Vagina (tissue), 2 donors: Measurements from ENCODE around the gene MS4A18. TPM values are rescaled to one million over a fixed set of nuclear protein-coding genes. Genes with fewer than 3 reads are reported as not detected.
"Not testable (repeated sequence)": the region's sequence is repeated elsewhere in the genome, so short reads cannot be mapped to it uniquely, and the experiment has no call there.

Experiments used
- DNase-seq, 2 donors: peaks; one replicate each; pipeline ENCODE4 v3.0.0-alpha.2; 2017; ENCODE audit errors: extremely low spot score in 2 of 2
- H3K27ac ChIP-seq: fragments of 200-600 bp; sonication (generic); one replicate; pipeline ENCODE4 v1.5.1; 2019
- H3K27me3 ChIP-seq: fragments of 200-600 bp; sonication (generic); one replicate; pipeline ENCODE4 v1.5.1; 2019
- H3K36me3 ChIP-seq, 2 donors: fragments of 200-600 bp; sonication (generic); one replicate each; pipeline ENCODE4 v1.5.1; 2017 to 2019
- H3K4me1 ChIP-seq: fragments of 200-600 bp; sonication (generic); one replicate; pipeline ENCODE4 v1.5.1; 2019
- H3K4me3 ChIP-seq, 2 donors: fragments of 200-600 bp; sonication (generic); 1 replicate in 1 of 2; 2 replicates in 1 of 2; pipeline ENCODE4 v1.5.1; 2016 to 2019
- H3K9me3 ChIP-seq: fragments of 200-600 bp; sonication (generic); one replicate; pipeline ENCODE4 v1.5.1; 2019
- CTCF ChIP-seq, 3 experiments: fragments of 450-650 bp in 2 of 3; fragments of 200-600 bp in 1 of 3; sonication (generic) in 1 of 3; IDR thresholded peaks; one replicate each; pipeline ENCODE4 v1.5.1; 2017 to 2019; ENCODE audit warnings: antibody characterized with exemption in 3 of 3, mild to moderate bottlenecking in 2 of 3, moderate library complexity in 2 of 3
- POLR2A ChIP-seq, 2 donors: fragments of 450-650 bp; IDR thresholded peaks; one replicate each; pipeline ENCODE4 v1.6.1; 2017; ENCODE audit warnings: antibody characterized with exemption in 2 of 2, mild to moderate bottlenecking in 2 of 2, moderate library complexity in 2 of 2
- POLR2AphosphoS5 ChIP-seq, 2 donors: sonication (generic); formaldehyde crosslinking; IDR thresholded peaks; one replicate each; pipeline ENCODE4 v1.9.0; 2017; ENCODE audit warnings: antibody characterized with exemption in 2 of 2, mild to moderate bottlenecking in 2 of 2, low read depth in 1 of 2; ENCODE audit not compliant: insufficient read depth in 1 of 2
- intact Hi-C: fragments of 100-400 bp; cut with DNase I; formaldehyde crosslinking; loops from one replicate; pipeline ENCODE4 v1.15.1; 2023
- total RNA-seq: library from RNA; depleted of rRNA; stranded (reverse); fragments of >200 nt; gene quantifications from one replicate; pipeline ENCODE4 v1.2.3, GENCODE V29; 2016

MS4A18 gene
- total RNA-seq, 1 donor from 2014 or later: not detected

- H3K4me1 ChIP-seq: no peaks in the 10 kb centered on the region
- no peaks in the 10 kb centered on the region for H3K27me3 ChIP-seq
- no peak overlapping the region for H3K4me3 ChIP-seq
- no peaks in the 10 kb centered on the region for H3K36me3 ChIP-seq
- no peak overlapping the region for H3K27ac ChIP-seq
- no peak for DNase-seq
- intact Hi-C loops: no loop called here
- TF ChIP-seq POLR2A (IDR thresholded peaks at IDR 0.05): no peak
- TF ChIP-seq POLR2AphosphoS5 (IDR thresholded peaks at IDR 0.05; ENCODE audit: insufficient read depth in 1 of 2, low read depth in 1 of 2): no peak
- no peak for TF ChIP-seq CTCF (IDR thresholded peaks at IDR 0.05)
- no peaks in the 10 kb centered on the region for H3K9me3 ChIP-seq
These were observed 18.6 kb upstream of the MS4A18 start for GRCh38 chr11:60705895-60706294.

- Histone ChIP-seq H3K36me3 (no peaks in the 10 kb centered on the region), H3K4me1 (no peaks in the 10 kb centered on the region), H3K4me3 (no peak overlapping the region), H3K27me3 (no peaks in the 10 kb centered on the region), H3K9me3 (no peaks in the 10 kb centered on the region), H3K27ac (no peak overlapping the region)
- intact Hi-C loops: no loop called here
- TF ChIP-seq POLR2A (IDR thresholded peaks at IDR 0.05) (no peak), POLR2AphosphoS5 (IDR thresholded peaks at IDR 0.05; ENCODE audit: insufficient read depth in 1 of 2, low read depth in 1 of 2) (no peak), CTCF (IDR thresholded peaks at IDR 0.05) (no peak)
- DNase-seq: peak in 1 of 2 donors; percentile 28
These were observed 17.6 kb upstream of the MS4A18 start for GRCh38 chr11:60706931-60707330.

- Histone ChIP-seq H3K4me3 (no peak overlapping the region), H3K27ac (no peak overlapping the region), H3K36me3 (no peaks in the 10 kb centered on the region), H3K4me1 (no peaks in the 10 kb centered on the region), H3K27me3 (no peaks in the 10 kb centered on the region), H3K9me3 (no peaks in the 10 kb centered on the region)
- DNase-seq: no peak
- TF ChIP-seq CTCF (IDR thresholded peaks at IDR 0.05) (no peak), POLR2AphosphoS5 (IDR thresholded peaks at IDR 0.05; ENCODE audit: insufficient read depth in 1 of 2, low read depth in 1 of 2) (no peak), POLR2A (IDR thresholded peaks at IDR 0.05) (no peak)
- intact Hi-C loops: no loop called here
These were observed 14.0 kb upstream of the MS4A18 start for GRCh38 chr11:60710482-60710881.

GRCh38 chr11:60711276-60711675 lies 13.2 kb upstream of the MS4A18 start:
- no peak for DNase-seq
- no peak for TF ChIP-seq POLR2A (IDR thresholded peaks at IDR 0.05)
- no peaks in the 10 kb centered on the region for H3K36me3 ChIP-seq

GRCh38 chr11:60713423-60713822 lies 11.1 kb upstream of the MS4A18 start:
- DNase-seq, H3K27me3 ChIP-seq, H3K9me3 ChIP-seq, H3K27ac ChIP-seq, H3K4me1 ChIP-seq, intact Hi-C loops, H3K4me3 ChIP-seq, H3K36me3 ChIP-seq: not testable (repeated sequence)

More at GRCh38 chr11:60711276-60711675, 13.2 kb upstream of the MS4A18 start:
- Histone ChIP-seq H3K9me3 (no peaks in the 10 kb centered on the region), H3K4me3 (no peak overlapping the region), H3K27me3 (no peaks in the 10 kb centered on the region), H3K27ac (no peak overlapping the region), H3K4me1 (no peaks in the 10 kb centered on the region)
- intact Hi-C loops: no loop called here

GRCh38 chr11:60717956-60718355 lies 6.6 kb upstream of the MS4A18 start:
- no peaks in the 10 kb centered on the region for H3K9me3 ChIP-seq
- H3K36me3 ChIP-seq: no peaks in the 10 kb centered on the region
- TF ChIP-seq CTCF (IDR thresholded peaks at IDR 0.05) (no peak), POLR2A (IDR thresholded peaks at IDR 0.05) (no peak), POLR2AphosphoS5 (IDR thresholded peaks at IDR 0.05; ENCODE audit: insufficient read depth in 1 of 2, low read depth in 1 of 2) (no peak)
- no peak for DNase-seq
- H3K27me3 ChIP-seq: no peaks in the 10 kb centered on the region
- intact Hi-C loops: no loop called here
- no peak overlapping the region for H3K4me3 ChIP-seq
- H3K27ac ChIP-seq: no peak overlapping the region
- H3K4me1 ChIP-seq: no peaks in the 10 kb centered on the region
